Activated CD4-positive, alpha-beta T cell treated with anti-CD3 and anti-CD28 coated beads for 24 hours (primary cell): ENCODE results near the gene VPS51.

Experiments used
- DNase-seq, 2 donors: peaks; one replicate each; pipeline ENCODE4 v3.0.0-alpha.2; 2020; ENCODE audit warnings: low read depth in 2 of 2

VPS51 gene

DNA sequence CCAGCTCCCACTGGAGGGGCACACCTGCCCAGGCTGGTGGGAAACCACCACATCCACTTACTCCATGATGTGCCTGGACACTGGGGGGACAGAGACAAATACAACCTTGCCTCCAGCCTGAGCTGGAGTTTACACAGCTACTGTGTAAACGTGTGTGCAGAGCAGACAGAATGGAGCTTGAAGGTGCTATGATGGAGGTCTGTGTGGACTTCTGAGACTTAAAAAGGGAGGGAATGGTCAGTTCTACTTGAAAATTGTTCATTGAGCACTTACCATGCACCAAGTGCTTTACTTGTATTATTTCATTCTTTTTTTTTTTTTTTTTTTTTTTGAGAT, 23.4 kb upstream of the VPS51 start:
- DNase-seq = no peak

DNA sequence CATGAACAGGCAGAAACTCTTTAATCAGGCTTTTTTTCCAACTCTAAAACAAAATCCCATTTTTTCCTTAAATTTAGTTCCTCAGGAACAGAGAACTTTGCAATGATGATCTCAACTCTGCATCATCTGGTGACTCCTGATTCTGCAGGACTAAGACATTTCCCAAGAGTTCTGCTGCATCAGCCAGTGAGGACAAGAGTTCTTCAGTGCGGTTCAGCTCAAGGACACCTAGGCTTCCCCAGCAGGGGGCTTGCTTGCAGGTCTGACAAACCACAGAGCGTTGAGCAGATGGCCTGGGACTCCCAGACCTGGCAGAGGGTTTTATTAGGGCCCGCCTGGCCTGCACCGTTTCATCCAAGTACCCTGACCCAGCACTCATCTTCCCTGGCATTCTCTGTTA, 18.6 kb upstream of the VPS51 start:
- DNase-seq = no peak

- DNase-seq = peak; percentile 53 to 60
Measured at GRCh38 chr11:65078151-65078550, 17.9 kb upstream of the VPS51 start.

DNA sequence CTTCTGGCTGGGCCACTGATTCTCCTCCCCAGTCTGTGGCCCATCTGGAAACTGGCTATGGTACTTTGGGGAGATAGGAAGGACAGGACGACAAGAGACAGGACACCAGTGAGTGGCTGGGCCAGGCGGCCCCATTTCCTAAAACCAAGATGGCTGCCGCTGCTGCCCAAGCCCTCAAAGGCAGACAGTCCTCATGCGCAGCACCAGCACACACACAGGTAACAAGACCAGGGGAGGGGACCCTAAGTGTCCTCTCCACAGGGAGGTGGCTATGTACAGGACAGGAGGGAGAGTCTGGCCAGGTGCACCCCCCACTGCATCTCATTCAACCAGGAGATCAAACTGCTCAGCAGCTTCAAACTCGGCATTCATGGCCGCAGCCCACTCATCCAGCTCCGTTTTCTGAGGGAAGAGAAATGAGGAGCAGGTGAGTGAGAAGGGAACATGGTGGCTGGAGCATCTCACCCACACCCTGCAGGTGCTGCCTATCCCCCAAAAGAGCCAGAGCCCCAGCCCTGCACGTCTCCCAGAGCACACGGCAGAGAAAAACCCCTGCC, 17.1 kb upstream of the VPS51 start:
- DNase-seq = no peak

- DNase-seq = no peak
Measured at GRCh38 chr11:65083134-65083833, 12.7 kb upstream of the VPS51 start.

- peak; percentile 91 to 94 for DNase-seq
Measured at GRCh38 chr11:65083834-65084597, 12.0 kb upstream of the VPS51 start, which contains the start of the genes CDCA5 and ZFPL1. Gene CDCA5 (minus strand): TSS chr11:65084040. CDS start chr11:65083978, 62 bp downstream. Gene ZFPL1 (plus strand): TSS chr11:65084222. CDS start chr11:65084699, 477 bp downstream.

DNA sequence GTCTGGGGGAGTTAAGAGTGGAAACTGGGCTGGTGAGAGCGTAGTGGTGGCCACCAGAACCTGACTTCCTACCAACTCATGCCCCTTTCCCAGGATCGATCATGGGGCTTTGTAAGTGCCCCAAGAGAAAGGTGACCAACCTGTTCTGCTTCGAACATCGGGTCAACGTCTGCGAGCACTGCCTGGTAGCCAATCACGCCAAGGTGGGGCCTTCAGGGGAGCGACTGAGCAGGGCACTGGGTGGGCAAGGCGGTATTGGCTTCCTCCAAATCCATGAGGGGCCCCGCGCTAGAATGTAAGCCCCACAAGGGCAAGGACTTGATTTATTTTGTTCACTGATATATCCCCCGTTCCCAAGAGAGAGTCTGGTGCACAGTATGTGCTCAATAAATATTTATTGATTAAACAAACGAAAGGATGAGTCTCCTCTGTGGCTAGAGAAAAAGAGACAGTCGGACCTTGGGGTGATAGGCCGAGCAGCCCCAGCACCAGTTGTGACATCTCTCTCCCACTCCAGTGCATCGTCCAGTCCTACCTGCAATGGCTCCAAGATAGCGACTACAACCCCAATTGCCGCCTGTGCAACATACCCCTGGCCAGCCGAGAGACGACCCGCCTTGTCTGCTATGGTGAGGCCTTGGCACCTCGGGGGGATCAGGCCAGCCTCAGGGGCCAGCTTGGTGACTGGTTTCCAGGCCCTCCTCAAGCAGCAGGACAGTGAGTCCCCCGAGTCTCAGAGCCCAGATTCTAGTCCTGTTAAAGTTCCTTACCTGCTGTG, 11.2 kb upstream of the VPS51 start:
- no peak for DNase-seq

DNA sequence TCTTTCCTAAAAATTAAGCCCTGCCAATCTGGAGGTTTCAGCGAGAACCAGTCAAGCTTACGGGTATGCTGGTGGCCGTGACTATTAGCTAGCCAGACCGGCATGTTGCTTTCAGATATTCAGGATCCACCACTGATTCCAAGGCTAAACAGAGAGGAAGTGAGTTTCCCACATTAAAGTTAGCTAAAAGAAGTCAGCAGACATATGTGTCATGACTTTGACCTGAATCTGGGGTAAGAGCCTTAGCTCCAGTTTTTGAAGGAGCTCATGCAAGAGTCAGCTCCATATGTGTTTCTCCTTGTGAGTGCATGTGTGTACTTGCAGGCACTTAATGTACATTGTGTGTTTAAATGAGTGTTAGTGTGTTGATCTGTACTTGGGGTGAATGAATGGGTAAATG, 10.6 kb upstream of the VPS51 start:
- DNase-seq = no peak

- DNase-seq = no peak
Measured at GRCh38 chr11:65086809-65087208, 9.2 kb upstream of the VPS51 start.

DNA sequence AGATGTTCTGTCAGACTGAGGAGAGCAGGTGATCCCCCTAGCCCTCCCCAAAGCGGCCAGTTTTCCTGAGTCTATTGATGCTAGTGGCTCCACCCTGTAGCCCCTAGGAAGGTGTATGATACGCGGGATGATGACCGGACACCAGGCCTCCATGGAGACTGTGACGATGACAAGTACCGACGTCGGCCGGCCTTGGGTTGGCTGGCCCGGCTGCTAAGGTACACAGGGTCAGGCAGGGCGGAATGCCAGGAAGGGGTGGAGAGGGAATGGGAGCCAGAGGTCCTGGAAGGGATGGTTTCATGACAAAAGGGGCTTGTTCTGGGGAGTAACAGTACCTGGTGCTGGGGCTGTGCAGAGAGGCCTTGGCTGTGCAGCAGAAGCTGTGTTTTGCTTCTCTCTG, 8.8 kb upstream of the VPS51 start:
- no peak for DNase-seq

DNA sequence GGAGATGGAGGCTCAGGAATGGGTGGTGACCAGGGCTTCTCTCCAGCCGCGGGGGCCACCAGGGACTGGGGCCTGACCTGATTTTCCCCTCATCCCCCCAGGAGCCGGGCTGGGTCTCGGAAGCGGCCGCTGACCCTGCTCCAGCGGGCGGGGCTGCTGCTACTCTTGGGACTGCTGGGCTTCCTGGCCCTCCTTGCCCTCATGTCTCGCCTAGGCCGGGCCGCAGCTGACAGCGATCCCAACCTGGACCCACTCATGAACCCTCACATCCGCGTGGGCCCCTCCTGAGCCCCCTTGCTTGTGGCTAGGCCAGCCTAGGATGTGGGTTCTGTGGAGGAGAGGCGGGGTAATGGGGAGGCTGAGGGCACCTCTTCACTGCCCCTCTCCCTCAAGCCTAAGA, 8.2 kb upstream of the VPS51 start:
- DNase-seq = no peak

DNA sequence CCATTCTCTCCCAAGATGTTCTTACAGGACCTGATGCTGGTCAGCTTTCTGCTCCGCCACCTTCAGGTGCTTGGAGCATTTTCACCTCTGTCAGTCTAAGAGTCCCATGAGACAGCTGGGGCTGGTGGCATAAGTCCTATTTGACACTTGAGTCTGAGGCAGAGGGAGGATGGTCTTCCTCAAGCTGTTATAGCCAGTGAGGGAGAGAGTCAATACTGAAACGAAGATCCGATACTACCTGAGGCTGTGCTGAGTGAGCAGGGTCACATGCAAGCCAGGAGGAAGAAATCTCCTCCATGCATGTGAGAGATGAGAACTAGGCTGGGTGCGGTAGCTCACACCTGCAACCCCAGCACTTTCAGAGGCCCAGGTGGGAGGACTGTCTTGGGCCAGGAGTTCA, 6.4 kb upstream of the VPS51 start:
- DNase-seq = no peak

DNA sequence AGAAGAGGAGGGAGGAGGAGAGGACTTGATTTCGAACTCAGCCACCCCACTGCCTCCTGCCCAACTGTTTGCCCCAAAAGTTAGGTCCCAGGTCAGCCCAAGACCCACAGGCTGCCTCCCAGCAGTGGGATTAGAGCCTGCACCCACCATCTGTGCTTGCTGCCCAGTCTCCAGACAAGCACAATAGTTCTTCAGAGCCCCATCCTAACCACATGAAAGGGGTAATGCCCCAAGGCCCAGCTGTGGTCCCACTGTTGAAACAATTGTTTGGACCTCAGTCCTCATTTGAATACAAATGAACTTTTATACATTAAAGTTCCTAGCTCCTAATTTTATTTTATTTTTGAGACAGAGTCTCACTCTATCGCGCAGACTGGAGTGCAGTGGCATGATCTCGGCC, 5.4 kb upstream of the VPS51 start:
- DNase-seq = no peak

- DNase-seq = no peak
Measured at GRCh38 chr11:65095427-65095826, 587 bp upstream of the VPS51 start.

- DNase-seq = no peak
Measured at GRCh38 chr11:65096926-65097325, 912 bp downstream of the VPS51 start.

GRCh38 chr11:65100674-65101350, 4.8 kb downstream of the VPS51 start:
- DNase-seq = no peak

- no peak for DNase-seq
Measured at GRCh38 chr11:65102142-65103095, 6.4 kb downstream of the VPS51 start.

- no peak for DNase-seq
Measured at GRCh38 chr11:65103476-65103875, 7.5 kb downstream of the VPS51 start.

GRCh38 chr11:65104628-65105027, 8.6 kb downstream of the VPS51 start:
- no peak for DNase-seq

- DNase-seq = no peak
Measured at GRCh38 chr11:65107078-65107477, 11.1 kb downstream of the VPS51 start.
